Body of pancreas (tissue), 4 donors: Measurements from ENCODE around the gene SPTB. TPM values are rescaled to one million over a fixed set of nuclear protein-coding genes. Genes with fewer than 3 reads are reported as not detected.
A peak's percentile ranks its signal among the peaks of the same experiment; 100 is the strongest.

ENCODE experiments used
- ATAC-seq: fragments of 150-250 bp; one replicate; pipeline ENCODE4 v1.9.1; 2016
- DNase-seq, 4 donors: peaks; one replicate each; pipeline ENCODE4 v3.0.0-alpha.2; 2019
- H3K27ac ChIP-seq, 4 donors: fragments of 200-600 bp; sonication (generic); 1 replicate in 3 of 4; 2 replicates in 1 of 4; pipeline versions ENCODE4 v1.5.1 to v1.6.1; 2016 to 2019; ENCODE audit warnings: mild to moderate bottlenecking in 1 of 4, mixed read lengths in 1 of 4, moderate library complexity in 1 of 4
- H3K27me3 ChIP-seq, 2 donors: fragments of 200-600 bp; sonication (generic); one replicate each; pipeline ENCODE4 v1.6.0; 2016; ENCODE audit warnings: mild to moderate bottlenecking in 1 of 2
- H3K36me3 ChIP-seq, 2 donors: fragments of 200-600 bp; sonication (generic); replicated peaks in 1 of 2; 2 replicates each; pipeline ENCODE4 v1.5.1; 2016; ENCODE audit warnings: low read depth in 2 of 2; ENCODE audit not compliant: insufficient read depth in 1 of 2
- H3K4me1 ChIP-seq: fragments of 200-600 bp; sonication (generic); one replicate; pipeline ENCODE4 v1.6.0; 2016
- H3K4me3 ChIP-seq, 2 donors: fragments of 200-600 bp; sonication (generic); 1 replicate in 1 of 2; 2 replicates in 1 of 2; pipeline ENCODE4 v1.5.1; 2016 to 2019
- H3K9me3 ChIP-seq, 3 donors: fragments of 200-600 bp; sonication (generic); 1 replicate in 2 of 3; 2 replicates in 1 of 3; pipeline ENCODE4 v1.5.1; 2016
- CTCF ChIP-seq, 7 experiments: fragments of 450-650 bp in 4 of 7; fragments of 200-600 bp in 3 of 7; sonication (generic) in 3 of 7; IDR thresholded peaks; one replicate each; pipeline ENCODE4 v1.5.1; 2016 to 2019; ENCODE audit warnings: antibody characterized with exemption in 7 of 7
- POLR2A ChIP-seq, 3 donors: fragments of 450-650 bp; IDR thresholded peaks; one replicate each; pipeline ENCODE4 v1.6.1; 2016; ENCODE audit warnings: antibody characterized with exemption in 3 of 3, mild to moderate bottlenecking in 2 of 3
- WGBS, 2 donors: methylation state at CpG; one replicate each; pipeline ENCODE4 v1.1.5; 2017; 5-methylcytosine and 5-hydroxymethylcytosine counted together
- intact Hi-C: fragments of 100-400 bp; cut with DNase I; formaldehyde crosslinking; loops from one replicate; pipeline ENCODE4 v1.15.1; 2023
- total RNA-seq, 2 donors: library from RNA; depleted of rRNA; stranded (reverse); fragments of >200 nt; gene quantifications; one replicate each; pipeline ENCODE4 v1.1.0, GENCODE V29; 2016

The SPTB gene
- total RNA-seq, 2 donors from 2014 or later, result 3.4 to 8.6 TPM

DNA sequence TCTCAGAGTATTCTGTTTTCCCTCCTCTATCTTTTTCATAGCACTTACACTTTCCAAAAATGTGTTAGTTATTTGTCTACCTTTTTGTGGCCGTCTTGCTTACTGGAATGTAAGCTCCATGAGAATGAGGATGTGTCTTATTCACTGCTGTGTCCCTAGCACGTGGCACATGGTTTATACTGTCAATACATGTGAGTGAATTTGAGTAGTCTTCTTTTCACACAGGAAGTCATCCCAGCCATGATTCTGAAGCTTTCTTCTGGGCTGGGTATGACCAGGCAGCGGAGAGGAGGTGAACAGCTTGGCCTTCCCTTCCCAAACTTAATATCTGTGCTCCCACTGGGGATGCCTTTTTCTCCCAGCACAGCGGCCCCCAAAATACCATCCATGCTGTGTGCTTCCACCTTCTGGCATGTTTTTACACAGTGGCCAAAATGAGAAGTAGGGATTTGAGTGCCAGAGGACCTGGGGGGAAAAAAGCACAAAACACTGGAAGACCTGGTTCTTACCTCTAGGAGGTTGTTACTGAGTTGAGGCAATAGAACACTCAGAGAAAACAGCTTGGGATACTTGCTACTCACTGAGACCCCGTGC lies 165.2 kb downstream of the SPTB start:
- Histone ChIP-seq H3K27ac (peak overlapping the region; percentile 90 to 93 (median 93)), H3K36me3 (no peaks in the 10 kb centered on the region), H3K27me3 (no peaks in the 10 kb centered on the region), H3K4me1 (peaks cover 75% of the 10 kb centered on the region), H3K4me3 (no peak overlapping the region), H3K9me3 (no peaks in the 10 kb centered on the region)
- DNase-seq, result no peak
- intact Hi-C loops, result no loop called here
- TF ChIP-seq POLR2A (IDR thresholded peaks at IDR 0.05), result no peak
- no peak for TF ChIP-seq CTCF (IDR thresholded peaks at IDR 0.05)
- WGBS, 2 donors, result 74 to 80% methylated on average over 5 of the region's 5 CpGs
- ATAC-seq, result no peak

DNA sequence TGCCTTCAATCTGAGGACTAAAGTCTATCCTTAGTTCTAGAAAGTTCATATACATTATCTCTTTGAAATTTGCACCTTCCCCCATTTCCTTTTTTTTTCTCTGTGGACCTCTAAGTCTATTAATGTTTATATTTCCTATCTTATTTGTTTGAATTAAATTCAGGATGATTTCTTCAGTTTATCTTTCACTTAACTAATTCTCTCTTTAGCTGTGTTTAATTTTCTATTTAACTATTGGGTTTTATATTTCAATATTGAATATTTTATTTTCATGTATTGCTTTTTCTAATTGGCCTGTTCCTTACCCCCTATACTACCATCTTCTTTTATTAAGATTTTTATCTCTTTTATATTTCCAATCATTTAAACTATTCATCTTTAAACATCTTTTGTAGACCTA lies 166.0 kb downstream of the SPTB start:
- Histone ChIP-seq H3K27ac (peak overlapping the region in 1 of 4 donors; percentile 93), H3K9me3 (no peaks in the 10 kb centered on the region), H3K27me3 (no peaks in the 10 kb centered on the region), H3K4me3 (no peak overlapping the region), H3K4me1 (peaks cover 75% of the 10 kb centered on the region), H3K36me3 (no peaks in the 10 kb centered on the region)
- TF ChIP-seq CTCF (IDR thresholded peaks at IDR 0.05) (no peak), POLR2A (IDR thresholded peaks at IDR 0.05) (no peak)
- no peak for DNase-seq
- no peak for ATAC-seq
- intact Hi-C loops, result no loop called here

DNA sequence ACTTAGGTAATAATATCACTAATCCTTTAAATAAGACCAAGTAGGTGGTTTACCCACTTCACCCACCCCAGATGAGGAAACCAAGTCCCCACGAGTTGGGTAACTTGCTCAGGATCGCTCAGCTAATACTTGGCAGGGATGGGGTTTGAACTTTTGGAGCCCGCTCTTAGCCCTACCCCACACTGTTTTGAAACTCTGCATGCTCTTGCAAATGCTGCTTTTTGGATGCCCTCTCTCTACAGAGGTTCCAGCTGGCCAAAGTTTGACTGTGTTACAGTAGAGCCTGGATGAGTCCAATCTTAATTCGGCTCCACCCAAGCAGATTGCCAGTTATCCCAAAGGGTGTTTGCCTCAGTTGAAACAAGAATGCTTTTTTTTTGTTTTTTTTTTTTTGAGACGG lies 168.7 kb downstream of the SPTB start:
- Histone ChIP-seq H3K36me3 (no peaks in the 10 kb centered on the region), H3K27me3 (no peaks in the 10 kb centered on the region), H3K27ac (peak overlapping the region in 1 of 4 donors; percentile 97), H3K9me3 (no peaks in the 10 kb centered on the region), H3K4me1 (peaks cover 76% of the 10 kb centered on the region), H3K4me3 (no peak overlapping the region)
- intact Hi-C loops, result no loop called here
- DNase-seq (no peak), ATAC-seq (no peak)
- TF ChIP-seq POLR2A (IDR thresholded peaks at IDR 0.05) (no peak), CTCF (IDR thresholded peaks at IDR 0.05) (no peak)
- WGBS, 2 donors, result 70 to 74% methylated on average over 5 of the region's 5 CpGs

DNA sequence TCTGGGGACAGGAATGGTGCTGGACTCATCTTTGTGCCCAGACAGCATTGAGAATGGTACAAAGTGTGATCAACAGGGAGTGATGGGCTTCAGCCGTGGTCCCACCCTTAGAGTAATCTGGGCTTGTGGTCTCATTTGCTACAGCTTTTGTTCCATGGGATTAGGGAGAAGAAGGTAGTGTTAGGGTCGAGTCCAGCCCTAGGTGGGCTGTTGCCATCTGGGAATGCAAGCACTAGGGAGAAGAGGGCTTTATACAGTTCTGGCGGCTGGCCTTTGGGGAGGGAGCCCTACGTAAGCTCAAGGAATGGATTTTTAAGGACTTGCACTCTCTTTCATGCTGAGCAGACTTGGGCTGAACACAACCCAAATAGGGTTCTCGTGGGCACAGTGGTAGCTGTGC lies 170.6 kb downstream of the SPTB start:
- Histone ChIP-seq H3K4me1 (peaks cover 65% of the 10 kb centered on the region), H3K4me3 (no peak overlapping the region), H3K27ac (peak overlapping the region in 3 of 4 donors; percentile 84 to 97 (median 86)), H3K27me3 (no peaks in the 10 kb centered on the region), H3K36me3 (no peaks in the 10 kb centered on the region), H3K9me3 (no peaks in the 10 kb centered on the region)
- ATAC-seq (no peak), DNase-seq (no peak)
- 71 to 91% methylated on average over 4 to 5 of the region's 5 CpGs for WGBS, 2 donors
- intact Hi-C loops, result no loop called here
- TF ChIP-seq POLR2A (IDR thresholded peaks at IDR 0.05) (no peak), CTCF (IDR thresholded peaks at IDR 0.05) (no peak)
